Measurements from ENCODE around the gene LGALS3BP. TPM values are rescaled to one million over a fixed set of nuclear protein-coding genes. Genes with fewer than 3 reads are reported as not detected.
A peak's percentile ranks its signal among the peaks of the same experiment; 100 is the strongest.
"Not testable (repeated sequence)": the region's sequence is repeated elsewhere in the genome, so short reads cannot be mapped to it uniquely, and the experiment has no call there.

The LGALS3BP gene, protein sequence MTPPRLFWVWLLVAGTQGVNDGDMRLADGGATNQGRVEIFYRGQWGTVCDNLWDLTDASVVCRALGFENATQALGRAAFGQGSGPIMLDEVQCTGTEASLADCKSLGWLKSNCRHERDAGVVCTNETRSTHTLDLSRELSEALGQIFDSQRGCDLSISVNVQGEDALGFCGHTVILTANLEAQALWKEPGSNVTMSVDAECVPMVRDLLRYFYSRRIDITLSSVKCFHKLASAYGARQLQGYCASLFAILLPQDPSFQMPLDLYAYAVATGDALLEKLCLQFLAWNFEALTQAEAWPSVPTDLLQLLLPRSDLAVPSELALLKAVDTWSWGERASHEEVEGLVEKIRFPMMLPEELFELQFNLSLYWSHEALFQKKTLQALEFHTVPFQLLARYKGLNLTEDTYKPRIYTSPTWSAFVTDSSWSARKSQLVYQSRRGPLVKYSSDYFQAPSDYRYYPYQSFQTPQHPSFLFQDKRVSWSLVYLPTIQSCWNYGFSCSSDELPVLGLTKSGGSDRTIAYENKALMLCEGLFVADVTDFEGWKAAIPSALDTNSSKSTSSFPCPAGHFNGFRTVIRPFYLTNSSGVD
- total RNA-seq = 147 TPM

DNA sequence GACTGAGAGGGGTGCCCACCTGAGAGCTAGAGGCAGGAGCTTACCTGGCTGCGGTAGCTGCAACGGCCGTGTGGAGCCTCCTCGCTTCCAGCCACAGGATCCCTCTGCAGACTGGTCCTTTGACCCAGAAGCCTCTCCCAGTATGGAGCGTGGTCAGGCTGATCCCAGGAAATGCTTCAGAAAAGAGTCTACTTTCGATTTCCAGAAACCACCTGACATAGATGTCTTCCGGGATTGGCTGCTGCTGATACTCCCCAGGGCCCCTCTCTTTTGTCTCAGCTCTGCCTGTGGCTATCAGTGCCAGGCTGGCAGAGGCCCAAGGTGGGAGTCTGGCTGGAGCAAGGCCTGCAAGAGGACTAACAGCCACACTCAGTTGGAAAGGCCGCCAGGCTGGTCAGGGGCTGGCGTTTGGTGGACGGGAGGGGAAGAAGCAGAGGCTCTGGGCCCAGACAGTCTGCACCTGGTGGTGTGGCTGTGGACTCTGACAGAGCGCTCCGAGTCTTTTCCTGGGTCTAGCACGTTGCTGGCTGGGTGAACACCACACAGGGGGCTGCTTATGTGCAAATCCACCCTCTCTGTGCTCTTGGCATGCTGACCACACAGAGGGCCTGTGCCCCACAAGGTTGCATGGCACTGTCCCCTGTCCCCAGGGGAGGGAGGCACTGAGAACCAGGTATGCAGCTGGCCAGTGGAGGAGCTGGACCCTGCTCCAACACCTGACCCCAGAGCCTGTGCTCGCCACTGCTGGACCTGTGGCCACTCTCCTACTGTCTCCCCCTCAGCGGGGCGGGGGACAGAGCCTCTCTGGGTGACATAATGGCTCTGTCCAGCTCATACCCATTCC lies at the start of gene LGALS3BP:
TSS of gene LGALS3BP (minus strand) at position 144 of the 844 bp plus-strand sequence. CDS start 2,732 bp downstream, outside the sequence.
- ATAC-seq = peak; percentile 86
- intact Hi-C loops (cut with DNase I) = no loop called here
- DNase-seq (ENCODE audit: low spot score) = peak; percentile 83

DNA sequence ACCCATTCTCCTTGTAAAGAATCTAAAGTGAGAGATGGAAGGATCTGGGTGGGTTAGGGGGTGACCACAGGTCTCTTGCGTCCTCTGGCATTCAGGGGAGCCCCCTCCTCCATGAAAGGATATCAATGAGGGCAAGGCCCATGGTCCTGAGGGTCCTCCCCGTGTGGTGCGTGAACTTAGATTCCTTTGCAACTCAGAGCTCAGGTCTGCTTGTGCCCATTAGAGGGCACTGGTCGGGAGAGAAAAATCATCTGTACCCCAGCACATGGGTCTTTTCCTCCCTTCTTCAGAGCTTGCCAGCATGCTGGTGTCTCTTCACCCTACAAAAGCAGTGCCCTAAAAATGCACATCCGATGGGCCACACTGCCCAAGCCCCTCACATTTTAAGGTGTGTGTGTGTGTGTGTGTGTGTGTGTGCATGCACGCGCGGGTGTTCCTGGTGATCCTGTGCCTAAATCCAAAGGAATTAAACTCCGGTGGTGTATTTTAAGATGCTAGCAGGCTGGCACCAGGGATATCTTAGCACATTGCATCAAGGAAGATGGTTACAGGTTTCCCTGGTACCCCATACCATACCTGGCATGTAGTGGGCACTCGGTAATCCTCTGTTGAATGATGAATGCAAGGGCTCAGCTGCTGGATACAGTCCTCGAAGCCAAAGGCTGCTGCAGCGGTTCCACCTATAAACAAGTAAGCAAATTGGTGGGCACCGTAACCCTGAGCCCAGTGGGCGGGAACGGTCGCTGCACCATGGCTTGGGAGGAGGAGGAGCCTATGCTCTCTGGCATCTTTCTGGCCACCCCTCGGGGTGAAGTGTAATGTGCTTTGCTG lies 49.0 kb upstream of the LGALS3BP start:
- peak; percentile 54 for DNase-seq (ENCODE audit: low spot score)
- ATAC-seq = no peak
- intact Hi-C loops (cut with DNase I) = no loop called here

DNA sequence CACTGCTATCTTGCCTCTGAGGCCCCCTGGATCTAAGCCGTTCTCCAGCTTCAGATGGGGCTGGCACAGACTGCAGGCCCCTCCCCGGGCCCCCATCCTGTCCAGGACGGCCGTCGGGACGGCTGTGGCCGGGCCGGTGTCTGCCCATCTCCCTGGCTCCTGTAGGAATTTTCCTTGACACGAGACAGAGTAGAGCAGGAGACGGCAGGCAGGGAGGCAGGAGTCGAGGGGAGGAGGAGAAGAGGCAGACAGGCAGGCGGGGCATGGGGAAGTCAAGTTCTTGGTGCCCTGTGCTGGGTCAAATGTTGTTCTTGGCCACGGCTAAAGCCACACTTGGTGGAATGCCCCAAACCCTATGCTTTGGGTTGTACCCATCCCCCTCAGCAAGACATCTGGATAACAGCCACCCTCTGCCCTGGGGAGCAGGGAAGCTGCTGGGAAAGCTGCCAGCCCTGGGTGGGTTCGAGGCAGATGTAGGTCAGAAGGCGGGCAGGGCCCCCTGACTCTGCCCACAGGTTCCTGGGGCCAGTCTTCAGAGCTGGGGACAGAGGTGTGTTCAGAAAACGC lies 48.3 kb upstream of the LGALS3BP start:
- ATAC-seq = peak; percentile 40
- DNase-seq (ENCODE audit: low spot score) = peak; percentile 62
- intact Hi-C loops (cut with DNase I) = no loop called here

DNA sequence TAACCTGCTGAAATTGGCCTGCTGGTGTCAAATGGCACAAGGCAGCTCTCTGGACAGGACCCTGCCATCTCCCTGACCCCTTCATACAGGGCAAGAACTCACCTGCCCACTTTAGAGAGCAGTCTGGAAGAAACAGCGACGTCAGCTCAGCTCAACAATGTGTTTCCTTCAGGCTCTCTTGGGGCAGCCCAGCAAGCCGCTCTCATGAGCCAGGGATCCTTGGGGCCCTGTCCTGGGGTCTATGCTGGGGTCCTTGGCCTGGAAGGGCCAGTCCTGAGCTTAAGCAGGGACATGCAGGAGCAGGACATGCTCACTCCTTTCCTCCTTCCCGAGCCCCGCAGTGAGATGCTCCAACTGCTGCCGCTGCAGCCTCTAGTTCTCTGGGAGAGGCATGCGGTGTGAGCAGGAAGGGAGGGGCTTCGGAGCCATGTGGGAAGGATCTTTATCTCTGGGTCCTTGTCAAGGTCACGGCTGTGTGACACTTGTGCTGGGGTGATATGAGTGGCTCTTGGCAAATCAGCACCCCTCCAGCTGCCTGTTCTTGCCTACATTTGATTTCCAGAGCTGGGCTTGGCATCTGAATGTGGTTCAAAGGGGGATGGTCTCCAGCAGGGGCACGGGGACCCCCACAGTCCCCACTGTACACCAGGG lies 47.7 kb upstream of the LGALS3BP start:
- ATAC-seq (peak; percentile 1), DNase-seq (ENCODE audit: low spot score) (peak; percentile 57)
- intact Hi-C loops (cut with DNase I) = no loop called here

DNA sequence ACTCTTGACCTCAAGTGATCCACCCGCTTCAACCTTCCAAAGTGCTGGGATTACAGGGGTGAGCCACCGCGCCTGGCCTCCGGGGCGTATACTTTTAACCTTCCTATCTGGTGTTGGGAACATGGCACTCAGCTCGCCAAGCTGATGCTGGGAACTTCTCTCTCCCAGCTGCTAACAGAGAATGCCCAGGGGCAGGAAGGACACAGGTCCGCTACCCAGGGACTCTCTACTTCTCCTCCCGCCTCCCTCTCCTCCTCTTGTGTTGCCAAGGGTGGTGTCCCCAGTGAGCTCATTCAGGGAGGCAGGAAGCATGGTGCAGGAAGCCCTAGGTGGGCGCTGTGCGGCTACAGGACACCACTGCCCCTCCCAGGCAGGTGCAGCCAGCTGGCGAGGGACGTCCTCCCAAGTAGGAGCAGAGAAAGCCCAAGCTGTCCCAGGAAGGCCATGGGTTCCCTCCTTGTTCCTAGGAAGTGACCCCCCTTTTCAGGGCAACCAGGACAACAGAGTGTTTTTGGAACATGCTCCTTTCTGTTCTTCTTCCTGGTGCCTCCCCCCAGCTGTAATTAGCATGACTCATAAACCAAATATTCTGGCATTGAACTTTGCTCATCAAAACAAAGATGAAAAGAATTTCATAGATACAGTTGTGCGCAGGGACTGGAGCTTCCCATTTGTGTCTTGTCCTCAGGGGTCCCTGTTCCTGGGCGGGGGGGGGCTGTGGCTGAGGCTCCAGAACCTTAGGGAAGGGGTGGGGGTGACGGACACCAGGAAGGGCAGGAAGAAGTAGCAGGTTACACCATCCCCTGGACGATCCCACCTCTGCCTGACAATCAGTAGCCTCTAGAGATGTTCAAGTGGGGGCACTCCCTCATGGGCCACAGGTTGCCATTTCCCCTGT lies 46.9 kb upstream of the LGALS3BP start:
- intact Hi-C loops (cut with DNase I) = no loop called here
- ATAC-seq = peak; percentile 65
- peak; percentile 54 for DNase-seq (ENCODE audit: low spot score)

DNA sequence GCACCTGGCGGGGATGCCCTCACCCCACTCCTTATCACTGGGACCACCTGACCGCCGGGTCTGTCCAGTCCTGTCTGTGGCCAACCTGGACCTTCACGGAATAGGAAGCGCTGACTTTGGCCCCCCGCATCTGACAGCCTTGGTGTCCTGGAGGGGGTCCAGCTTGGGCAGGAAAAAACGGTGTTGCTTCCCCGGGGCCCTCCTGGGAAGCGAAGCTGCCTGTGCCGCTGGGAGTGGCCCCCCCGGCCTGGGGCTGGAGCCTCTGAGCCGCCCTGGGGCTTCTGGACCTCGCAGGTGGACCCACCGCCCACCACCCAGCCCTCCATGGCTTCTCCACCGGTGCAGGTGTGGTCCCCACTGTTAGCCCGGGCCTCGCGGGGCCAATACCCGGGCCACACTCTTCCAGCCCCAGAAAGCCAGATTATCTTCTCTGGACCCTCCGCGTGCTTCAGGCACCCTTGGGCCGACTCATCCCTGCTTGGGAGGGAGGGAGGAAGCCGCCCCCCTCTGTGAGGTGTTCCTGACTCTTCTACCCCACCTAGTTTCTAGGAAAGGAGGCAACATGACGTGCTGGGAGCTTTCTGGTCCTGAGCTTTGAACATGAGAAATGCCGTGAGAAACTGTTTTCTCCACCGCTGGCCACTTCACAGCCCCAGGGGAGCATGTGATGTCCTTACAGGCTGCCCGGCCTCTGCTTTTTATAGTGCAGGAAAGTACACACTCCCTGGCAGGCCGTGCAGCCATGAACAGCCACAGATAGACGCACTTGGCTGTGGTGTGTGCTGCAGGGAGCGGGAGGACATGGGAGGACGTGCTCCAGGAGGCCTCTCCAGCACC lies 45.4 kb upstream of the LGALS3BP start:
- ATAC-seq (no peak), DNase-seq (ENCODE audit: low spot score) (peak; percentile 54)
- intact Hi-C loops (cut with DNase I) = no loop called here

DNA sequence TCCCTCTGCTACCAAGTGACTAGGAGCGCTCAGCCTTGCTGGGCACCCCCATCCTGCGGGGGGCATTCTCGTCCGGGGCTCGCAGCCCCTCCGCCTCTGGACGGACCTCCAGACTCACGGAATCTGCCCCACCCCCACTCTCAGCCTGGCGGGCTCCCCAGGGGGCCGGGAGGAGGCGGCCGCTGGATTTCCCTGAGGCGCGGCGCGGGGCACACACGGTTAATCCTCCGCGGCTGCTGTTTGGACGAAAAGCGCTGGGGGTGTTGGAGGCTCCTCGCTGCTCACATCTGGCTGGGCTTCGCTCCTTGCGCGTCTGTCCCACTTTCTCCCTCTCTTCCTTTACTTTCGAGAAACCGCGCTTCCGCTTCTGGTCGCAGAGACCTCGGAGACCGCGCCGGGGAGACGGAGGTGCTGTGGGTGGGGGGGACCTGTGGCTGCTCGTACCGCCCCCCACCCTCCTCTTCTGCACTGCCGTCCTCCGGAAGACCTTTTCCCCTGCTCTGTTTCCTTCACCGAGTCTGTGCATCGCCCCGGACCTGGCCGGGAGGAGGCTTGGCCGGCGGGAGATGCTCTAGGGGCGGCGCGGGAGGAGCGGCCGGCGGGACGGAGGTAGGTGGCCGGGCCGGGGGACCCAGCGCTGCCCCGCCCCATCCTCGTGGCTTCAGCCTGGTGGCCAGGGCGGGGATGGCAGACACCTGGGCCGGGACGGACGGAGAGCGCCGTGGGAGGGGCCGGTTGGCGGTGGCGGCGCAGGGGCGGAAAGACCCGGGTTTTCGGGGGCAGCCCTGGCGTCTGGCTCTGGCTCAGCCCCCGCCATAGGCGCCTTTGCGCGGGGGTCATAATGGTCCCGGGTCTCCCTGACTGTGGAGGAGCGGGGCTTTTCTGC lies 44.4 kb upstream of the LGALS3BP start, which contains the start of gene C1QTNF1:
TSS of gene C1QTNF1 (plus strand) at position 284 of the 886 bp plus-strand sequence. CDS start 19,800 bp downstream, outside the sequence.
- ATAC-seq (peak; percentile 26), DNase-seq (ENCODE audit: low spot score) (peak; percentile 69)
- intact Hi-C loops (cut with DNase I) = no loop called here

DNA sequence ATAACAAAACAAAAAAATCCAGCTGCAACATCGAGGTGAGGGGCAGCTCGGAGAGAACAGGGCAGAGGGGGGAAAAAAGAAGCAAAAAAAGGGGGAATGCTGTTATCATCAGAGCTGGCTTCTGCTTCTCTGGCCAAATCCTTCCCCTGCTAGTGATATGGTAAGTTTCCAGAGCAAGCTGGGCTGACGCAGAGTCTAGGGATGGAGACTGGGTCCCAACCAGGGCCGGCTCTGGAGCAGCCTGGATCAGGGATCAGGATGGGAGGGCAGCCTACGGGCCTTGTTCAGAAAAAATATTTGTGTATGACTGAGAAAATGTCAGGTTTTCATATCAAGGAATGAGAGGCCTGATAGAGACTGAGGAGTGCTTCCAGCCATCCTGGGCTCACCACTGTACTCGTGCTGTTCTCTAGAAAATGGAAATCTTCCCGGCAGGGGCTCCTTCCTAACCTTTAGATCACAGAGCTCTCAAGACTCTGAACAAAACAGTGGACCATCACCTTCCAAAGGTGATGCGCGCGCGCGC lies 43.5 kb upstream of the LGALS3BP start:
- DNase-seq (ENCODE audit: low spot score) (peak; percentile 47), ATAC-seq (no peak)
- intact Hi-C loops (cut with DNase I) = no loop called here

DNA sequence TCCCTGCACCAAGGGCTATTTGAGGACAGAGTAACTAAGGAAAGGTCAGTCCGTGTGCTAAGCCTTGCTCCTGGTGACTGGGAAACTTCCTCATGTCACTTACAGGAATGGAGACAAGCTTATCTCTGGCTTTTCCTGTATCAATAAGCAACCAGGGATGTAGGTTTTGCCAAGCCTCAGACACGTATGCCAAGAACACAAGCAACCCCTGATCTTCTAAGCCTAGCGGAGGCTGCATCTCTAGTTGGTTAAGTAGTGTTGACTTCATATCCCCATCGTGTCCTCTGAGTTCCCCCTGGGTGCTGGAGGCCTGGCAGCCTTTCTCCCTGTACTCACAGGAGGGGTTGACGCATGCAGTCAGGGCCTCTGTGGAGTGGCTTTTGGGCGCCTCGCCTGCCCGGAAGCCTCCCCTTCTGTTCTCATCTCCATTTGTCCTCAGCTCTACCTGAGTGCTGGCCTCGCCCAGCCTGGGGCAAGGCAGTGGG lies 42.8 kb upstream of the LGALS3BP start:
- ATAC-seq (no peak), DNase-seq (ENCODE audit: low spot score) (peak; percentile 51)
- intact Hi-C loops (cut with DNase I) = no loop called here

DNA sequence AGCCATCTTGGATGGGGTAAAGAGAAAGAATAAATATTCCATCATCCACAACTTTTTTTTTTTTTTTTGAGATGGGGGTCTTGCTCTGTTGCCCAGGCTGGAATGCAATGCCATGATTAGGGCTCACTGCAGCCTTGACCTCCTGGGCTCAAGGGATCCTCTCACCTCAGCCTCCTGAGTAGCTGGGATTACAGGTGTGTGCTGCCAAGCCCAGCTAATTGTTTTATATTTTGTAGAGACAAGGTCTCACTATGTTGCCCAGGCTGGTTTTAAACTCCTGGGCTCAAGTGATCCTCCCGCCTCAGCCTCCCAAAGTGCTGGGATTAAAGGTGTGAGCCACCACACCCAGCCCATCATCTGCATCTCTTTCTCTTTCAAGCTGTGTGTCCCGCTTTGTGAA lies 42.2 kb upstream of the LGALS3BP start:
- peak; percentile 9 for DNase-seq (ENCODE audit: low spot score)
- ATAC-seq; intact Hi-C loops (cut with DNase I): not testable (repeated sequence)

DNA sequence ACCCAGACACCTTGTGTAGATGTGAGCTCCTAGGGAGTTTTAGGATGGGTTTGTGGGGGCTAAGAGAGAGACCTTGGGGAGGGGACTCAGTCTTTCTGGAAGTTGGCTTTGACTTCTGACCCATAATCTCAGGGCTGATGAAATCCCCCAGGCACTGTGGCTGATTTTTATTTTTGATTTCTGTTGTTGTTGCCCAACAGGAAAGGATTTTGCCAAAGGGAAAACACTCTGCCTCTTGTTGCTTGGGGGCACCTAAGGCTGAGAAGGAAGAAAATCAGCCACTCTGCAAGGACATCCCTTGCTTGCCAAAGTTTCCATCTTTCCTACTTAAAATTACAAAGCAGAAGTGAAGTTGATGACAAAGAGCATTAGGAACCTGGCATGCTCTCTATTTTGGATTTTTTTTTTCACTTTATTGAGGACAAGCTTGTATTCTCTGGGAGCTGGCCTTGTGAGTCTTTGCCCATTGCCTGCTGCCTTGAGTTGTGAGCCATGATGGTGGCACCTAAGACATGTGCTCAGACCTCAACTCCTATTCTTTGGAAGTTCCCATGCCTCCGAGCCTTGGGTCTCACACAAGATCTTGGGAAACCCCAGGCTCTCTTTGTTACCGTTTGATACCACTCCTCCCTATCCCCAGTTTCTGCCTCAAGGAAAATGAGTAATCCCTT lies 41.0 kb upstream of the LGALS3BP start:
- DNase-seq (ENCODE audit: low spot score) (peak; percentile 32), ATAC-seq (peak; percentile 24)
- intact Hi-C loops (cut with DNase I) = no loop called here

DNA sequence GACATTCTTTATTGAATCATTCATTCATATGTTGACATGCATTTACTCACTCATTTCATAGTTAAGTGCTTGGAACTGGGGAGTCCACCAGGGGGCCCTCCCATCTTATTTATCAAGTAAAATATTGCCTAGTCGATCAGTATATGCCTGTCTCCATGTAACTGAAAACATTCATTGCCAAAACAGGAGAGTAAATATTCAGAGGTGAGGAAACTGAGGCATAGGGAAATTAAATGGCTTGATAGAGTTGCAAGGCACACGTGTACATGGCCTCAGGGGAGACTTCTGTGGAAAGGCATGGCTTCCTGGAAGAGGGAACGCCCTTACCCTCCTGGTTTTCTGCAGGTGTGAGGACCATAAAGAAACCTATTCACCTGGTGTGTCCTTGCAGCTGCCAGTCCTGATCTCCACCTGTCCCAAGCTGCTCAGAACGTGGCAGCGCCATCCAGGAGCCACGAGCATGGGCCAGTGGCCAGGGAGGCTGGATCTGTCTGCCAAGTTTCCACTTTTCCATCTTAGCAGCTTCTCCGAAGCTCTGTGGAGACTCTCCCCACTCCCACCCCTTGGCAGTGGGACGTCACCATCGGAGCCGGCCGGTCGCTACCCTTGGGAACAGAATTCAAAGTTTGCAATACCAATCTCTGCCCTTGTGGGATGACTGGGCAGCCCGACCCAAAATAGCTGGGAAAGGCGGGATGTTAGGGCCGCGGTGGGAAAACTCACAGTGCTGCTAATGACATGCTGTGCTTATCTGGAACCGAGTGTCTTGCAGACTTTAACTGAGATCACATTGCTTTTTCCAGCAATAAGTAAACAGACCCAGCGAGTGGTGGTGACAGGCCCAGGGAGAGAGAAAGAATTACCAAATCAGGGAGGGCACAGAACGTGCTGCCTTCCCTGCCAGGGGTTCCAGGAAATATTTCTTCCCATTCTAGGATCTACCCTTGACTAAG lies 40.2 kb upstream of the LGALS3BP start:
- peak; percentile 80 for ATAC-seq
- peak; percentile 78 for DNase-seq (ENCODE audit: low spot score)
- intact Hi-C loops (cut with DNase I) = no loop called here

DNA sequence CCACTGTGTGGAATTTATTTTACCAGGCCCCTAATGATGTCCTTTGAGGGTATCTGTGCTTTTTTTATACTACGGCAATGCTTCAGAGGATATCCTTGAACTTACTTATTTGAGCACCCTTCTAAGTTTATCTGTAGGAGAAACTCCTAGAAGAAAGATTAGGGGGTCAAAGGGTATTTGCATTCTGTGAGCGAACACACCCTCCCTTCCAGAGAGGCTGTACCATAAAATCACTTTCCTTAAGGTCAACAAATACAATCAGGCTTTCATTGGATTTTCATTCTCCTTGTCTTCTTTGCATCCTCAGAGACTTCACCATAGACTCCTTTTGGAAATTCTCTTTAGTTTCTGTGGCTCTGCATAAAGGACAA lies 39.5 kb upstream of the LGALS3BP start:
- ATAC-seq = no peak
- no peak for DNase-seq (ENCODE audit: low spot score)
- intact Hi-C loops (cut with DNase I) = no loop called here
